Measurements from ENCODE around the gene TMEM97.

The TMEM97 gene

DNA sequence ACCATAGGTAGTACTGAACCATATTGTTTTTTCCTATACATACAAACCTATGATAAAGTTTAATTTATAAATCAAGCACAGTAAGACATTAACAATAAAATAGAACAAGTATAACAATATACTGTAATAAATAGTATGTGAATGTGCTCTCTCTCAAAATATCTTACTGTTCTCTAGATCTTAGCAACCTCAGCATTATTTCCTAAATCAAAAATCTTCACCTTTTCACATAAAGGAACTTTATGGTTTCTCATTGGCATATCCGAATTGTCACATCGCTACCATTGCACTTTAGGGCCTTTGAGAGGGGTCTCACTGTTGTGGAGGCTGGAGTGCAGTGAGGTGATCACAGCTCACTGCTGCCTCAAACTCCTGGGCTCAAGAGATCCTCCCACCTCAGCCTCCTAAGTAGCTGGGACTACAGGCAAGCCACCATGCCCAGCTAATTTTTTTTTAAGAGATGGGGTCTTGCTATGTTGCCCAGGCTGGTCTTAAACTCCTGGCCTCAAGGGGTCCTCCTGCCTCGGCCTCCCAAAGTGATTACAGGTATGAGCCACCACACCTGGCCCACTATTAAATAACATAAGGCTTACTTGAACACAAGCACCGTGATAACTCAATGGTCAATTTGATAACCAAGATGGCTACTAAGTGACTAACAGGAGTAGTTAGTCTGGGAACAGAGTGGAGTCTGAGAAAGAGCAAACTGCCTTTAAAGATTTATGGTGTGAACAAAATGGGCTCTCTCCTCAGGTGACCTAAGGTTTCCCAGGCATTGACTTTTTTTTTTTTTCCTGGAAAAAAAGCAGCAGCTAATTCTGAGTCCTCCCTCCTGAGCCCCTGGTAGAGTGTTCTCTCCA, 2.9 kb upstream of the TMEM97 start:
- Histone ChIP-seq H3K4me1 (ENCODE audit: control insufficient read depth, insufficient read depth, low read length, poor library complexity, severe bottlenecking) (peaks cover 13% of the 10 kb centered on the region), H3K36me3 (ENCODE audit: control insufficient read depth, insufficient read depth, low read length) (peaks cover 10% of the 10 kb centered on the region), H3K27ac (ENCODE audit: low read depth, low read length, severe bottlenecking) (no peak overlapping the region), H3K9me3 (ENCODE audit: control insufficient read depth, low read length) (no peaks in the 10 kb centered on the region), H3K4me3 (ENCODE audit: extremely low read depth, insufficient read depth, low read length, poor library complexity, severe bottlenecking) (no peak overlapping the region)
- 88 to 89% methylated on average over 2 of the region's 4 CpGs for WGBS, 2 experiments (ENCODE audit: insufficient coverage in 2 of 2)

DNA sequence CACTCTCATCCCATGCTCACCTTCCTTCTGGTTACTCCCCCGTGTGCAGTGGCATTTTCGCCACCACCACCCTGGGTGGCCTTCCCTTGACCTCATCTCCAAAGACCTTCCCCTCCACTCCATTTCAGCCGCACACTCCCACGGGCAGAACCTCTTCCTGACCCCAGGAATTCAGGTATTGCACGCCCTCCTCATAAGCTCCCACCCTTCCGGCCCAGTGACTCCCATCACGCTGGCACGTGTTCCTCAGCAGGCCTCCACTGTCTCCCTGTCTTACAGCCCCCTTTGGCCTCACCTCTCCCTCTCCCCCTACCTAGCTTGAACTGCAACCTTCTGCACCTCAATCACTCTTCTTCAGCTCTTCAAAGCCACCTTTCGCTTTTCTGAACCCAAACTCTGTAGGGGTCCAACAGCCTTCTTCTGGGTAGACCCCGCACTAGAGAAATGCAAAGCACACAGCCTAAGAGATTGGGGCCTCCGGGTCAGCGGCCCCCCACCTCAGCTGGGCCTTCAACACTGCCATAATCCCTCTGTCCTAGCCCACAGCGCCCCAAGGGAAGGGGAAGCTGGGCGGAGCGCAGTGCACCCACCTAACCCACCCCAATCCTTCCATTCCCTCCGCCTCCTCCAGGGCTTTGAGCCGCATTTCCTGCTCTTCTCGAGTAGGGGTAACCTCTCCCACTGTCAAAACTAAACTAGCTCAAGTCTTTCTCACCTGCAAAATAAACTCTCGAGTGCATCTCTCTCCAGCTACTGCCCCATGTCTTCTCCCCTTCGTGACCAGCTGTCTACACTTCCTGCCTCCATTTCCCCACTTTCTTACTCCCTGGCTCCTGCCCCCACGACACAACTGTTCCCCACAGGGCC, 1.7 kb upstream of the TMEM97 start:
- Histone ChIP-seq H3K4me3 (ENCODE audit: extremely low read depth, insufficient read depth, low read length, poor library complexity, severe bottlenecking) (peak overlapping the region; percentile 85), H3K36me3 (ENCODE audit: control insufficient read depth, insufficient read depth, low read length) (peaks cover 22% of the 10 kb centered on the region), H3K27ac (ENCODE audit: low read depth, low read length, severe bottlenecking) (no peak overlapping the region), H3K4me1 (ENCODE audit: control insufficient read depth, insufficient read depth, low read length, poor library complexity, severe bottlenecking) (peaks cover 17% of the 10 kb centered on the region), H3K9me3 (ENCODE audit: control insufficient read depth, low read length) (no peaks in the 10 kb centered on the region)
- 77 to 84% methylated on average over 15 to 20 of the region's 21 CpGs for WGBS, 2 experiments (ENCODE audit: insufficient coverage in 2 of 2)

- H3K9me3 ChIP-seq (ENCODE audit: control insufficient read depth, low read length): no peaks in the 10 kb centered on the region
- H3K4me3 ChIP-seq (ENCODE audit: extremely low read depth, insufficient read depth, low read length, poor library complexity, severe bottlenecking): peak overlapping the region; percentile 85
- peak overlapping the region; percentile 71 for H3K27ac ChIP-seq (ENCODE audit: low read depth, low read length, severe bottlenecking)
- peaks cover 17% of the 10 kb centered on the region for H3K4me1 ChIP-seq (ENCODE audit: control insufficient read depth, insufficient read depth, low read length, poor library complexity, severe bottlenecking)
- WGBS, 2 experiments (ENCODE audit: insufficient coverage in 2 of 2): 4 to 6% methylated on average over 35 to 37 of the region's 40 CpGs
- H3K36me3 ChIP-seq (ENCODE audit: control insufficient read depth, insufficient read depth, low read length): peaks cover 23% of the 10 kb centered on the region
Measured at GRCh38 chr17:28317966-28318758, 838 bp upstream of the TMEM97 start.

GRCh38 chr17:28319598-28319935, 567 bp downstream of the TMEM97 start:
- H3K4me3 ChIP-seq (ENCODE audit: extremely low read depth, insufficient read depth, low read length, poor library complexity, severe bottlenecking): peak overlapping the region; percentile 85
- no peaks in the 10 kb centered on the region for H3K9me3 ChIP-seq (ENCODE audit: control insufficient read depth, low read length)
- peak overlapping the region; percentile 79 for H3K27ac ChIP-seq (ENCODE audit: low read depth, low read length, severe bottlenecking)
- WGBS, 2 experiments (ENCODE audit: insufficient coverage in 2 of 2): 0% methylated on average over 4 to 7 of the region's 7 CpGs
- peaks cover 25% of the 10 kb centered on the region for H3K4me1 ChIP-seq (ENCODE audit: control insufficient read depth, insufficient read depth, low read length, poor library complexity, severe bottlenecking)
- H3K36me3 ChIP-seq (ENCODE audit: control insufficient read depth, insufficient read depth, low read length): peaks cover 28% of the 10 kb centered on the region

- H3K36me3 ChIP-seq (ENCODE audit: control insufficient read depth, insufficient read depth, low read length): peaks cover 37% of the 10 kb centered on the region
- 51 to 57% methylated on average over 6 to 7 of the region's 8 CpGs for WGBS, 2 experiments (ENCODE audit: insufficient coverage in 2 of 2)
Measured at GRCh38 chr17:28320215-28321061, 1.4 kb downstream of the TMEM97 start.

GRCh38 chr17:28324267-28324745, 5.3 kb downstream of the TMEM97 start:
- H3K27ac ChIP-seq (ENCODE audit: low read depth, low read length, severe bottlenecking): no peak overlapping the region
- WGBS, 2 experiments (ENCODE audit: insufficient coverage in 2 of 2): 91 to 93% methylated on average over 3 of the region's 5 CpGs
- no peaks in the 10 kb centered on the region for H3K9me3 ChIP-seq (ENCODE audit: control insufficient read depth, low read length)
- H3K4me1 ChIP-seq (ENCODE audit: control insufficient read depth, insufficient read depth, low read length, poor library complexity, severe bottlenecking): peaks cover 14% of the 10 kb centered on the region
- no peak overlapping the region for H3K4me3 ChIP-seq (ENCODE audit: extremely low read depth, insufficient read depth, low read length, poor library complexity, severe bottlenecking)
- peaks cover 74% of the 10 kb centered on the region for H3K36me3 ChIP-seq (ENCODE audit: control insufficient read depth, insufficient read depth, low read length)

More at GRCh38 chr17:28320215-28321061, 1.4 kb downstream of the TMEM97 start:
- Histone ChIP-seq H3K4me3 (ENCODE audit: extremely low read depth, insufficient read depth, low read length, poor library complexity, severe bottlenecking) (peak overlapping the region; percentile 85), H3K4me1 (ENCODE audit: control insufficient read depth, insufficient read depth, low read length, poor library complexity, severe bottlenecking) (peaks cover 25% of the 10 kb centered on the region), H3K27ac (ENCODE audit: low read depth, low read length, severe bottlenecking) (no peak overlapping the region), H3K9me3 (ENCODE audit: control insufficient read depth, low read length) (no peaks in the 10 kb centered on the region)

GRCh38 chr17:28324781-28325180, 5.8 kb downstream of the TMEM97 start:
- 91 to 100% methylated on average over 1 of the region's 3 CpGs for WGBS, 2 experiments (ENCODE audit: insufficient coverage in 2 of 2)
- no peak overlapping the region for H3K4me3 ChIP-seq (ENCODE audit: extremely low read depth, insufficient read depth, low read length, poor library complexity, severe bottlenecking)
- no peak overlapping the region for H3K27ac ChIP-seq (ENCODE audit: low read depth, low read length, severe bottlenecking)
- H3K9me3 ChIP-seq (ENCODE audit: control insufficient read depth, low read length): no peaks in the 10 kb centered on the region
- H3K36me3 ChIP-seq (ENCODE audit: control insufficient read depth, insufficient read depth, low read length): peaks cover 77% of the 10 kb centered on the region
- peaks cover 14% of the 10 kb centered on the region for H3K4me1 ChIP-seq (ENCODE audit: control insufficient read depth, insufficient read depth, low read length, poor library complexity, severe bottlenecking)

GRCh38 chr17:28325211-28325610, 6.2 kb downstream of the TMEM97 start:
- H3K4me1 ChIP-seq (ENCODE audit: control insufficient read depth, insufficient read depth, low read length, poor library complexity, severe bottlenecking): peaks cover 14% of the 10 kb centered on the region
- H3K9me3 ChIP-seq (ENCODE audit: control insufficient read depth, low read length): no peaks in the 10 kb centered on the region
- no peak overlapping the region for H3K4me3 ChIP-seq (ENCODE audit: extremely low read depth, insufficient read depth, low read length, poor library complexity, severe bottlenecking)
- WGBS, 2 experiments (ENCODE audit: insufficient coverage in 2 of 2): 87 to 91% methylated on average over 4 to 5 of the region's 5 CpGs
- H3K36me3 ChIP-seq (ENCODE audit: control insufficient read depth, insufficient read depth, low read length): peaks cover 79% of the 10 kb centered on the region
- no peak overlapping the region for H3K27ac ChIP-seq (ENCODE audit: low read depth, low read length, severe bottlenecking)

- Histone ChIP-seq H3K27ac (ENCODE audit: low read depth, low read length, severe bottlenecking) (no peak overlapping the region), H3K4me3 (ENCODE audit: extremely low read depth, insufficient read depth, low read length, poor library complexity, severe bottlenecking) (no peak overlapping the region), H3K4me1 (ENCODE audit: control insufficient read depth, insufficient read depth, low read length, poor library complexity, severe bottlenecking) (peaks cover 12% of the 10 kb centered on the region), H3K9me3 (ENCODE audit: control insufficient read depth, low read length) (no peaks in the 10 kb centered on the region), H3K36me3 (ENCODE audit: control insufficient read depth, insufficient read depth, low read length) (peaks cover 78% of the 10 kb centered on the region)
- 95 to 100% methylated on average over 6 to 7 of the region's 7 CpGs for WGBS, 2 experiments (ENCODE audit: insufficient coverage in 2 of 2)
Measured at GRCh38 chr17:28326114-28326513, 7.1 kb downstream of the TMEM97 start.

Measured in mesodermal cell (in vitro differentiated cells).